NB4 (cell line): Measurements from ENCODE around the gene LYPD4.
A peak's percentile ranks its signal among the peaks of the same experiment; 100 is the strongest.

Experiments
- DNase-seq: peaks from one replicate; pipeline ENCODE4 v3.0.0; 2010; ENCODE audit warnings: low read depth
- H3K4me3 ChIP-seq: one replicate; pipeline ENCODE4 v1.5.1; 2011; ENCODE audit warnings: mild to moderate bottlenecking, low read depth, low read length, moderate library complexity
- CTCF ChIP-seq: IDR thresholded peaks from one replicate; pipeline ENCODE4 v1.5.1; 2012; ENCODE audit warnings: low read depth, low read length
- MAX ChIP-seq: IDR thresholded peaks from 2 replicates; pipeline ENCODE4 v1.6.1; 2011; ENCODE audit warnings: low read depth, low read length
- MYC ChIP-seq: IDR thresholded peaks from 2 replicates; pipeline ENCODE4 v1.6.1; 2011; ENCODE audit warnings: low read depth, low read length
- POLR2A ChIP-seq: IDR thresholded peaks from 2 replicates; pipeline ENCODE4 v1.6.1; 2011; ENCODE audit warnings: mild to moderate bottlenecking; ENCODE audit not compliant: insufficient read length; ENCODE audit errors: extremely low read depth

The LYPD4 gene

DNA sequence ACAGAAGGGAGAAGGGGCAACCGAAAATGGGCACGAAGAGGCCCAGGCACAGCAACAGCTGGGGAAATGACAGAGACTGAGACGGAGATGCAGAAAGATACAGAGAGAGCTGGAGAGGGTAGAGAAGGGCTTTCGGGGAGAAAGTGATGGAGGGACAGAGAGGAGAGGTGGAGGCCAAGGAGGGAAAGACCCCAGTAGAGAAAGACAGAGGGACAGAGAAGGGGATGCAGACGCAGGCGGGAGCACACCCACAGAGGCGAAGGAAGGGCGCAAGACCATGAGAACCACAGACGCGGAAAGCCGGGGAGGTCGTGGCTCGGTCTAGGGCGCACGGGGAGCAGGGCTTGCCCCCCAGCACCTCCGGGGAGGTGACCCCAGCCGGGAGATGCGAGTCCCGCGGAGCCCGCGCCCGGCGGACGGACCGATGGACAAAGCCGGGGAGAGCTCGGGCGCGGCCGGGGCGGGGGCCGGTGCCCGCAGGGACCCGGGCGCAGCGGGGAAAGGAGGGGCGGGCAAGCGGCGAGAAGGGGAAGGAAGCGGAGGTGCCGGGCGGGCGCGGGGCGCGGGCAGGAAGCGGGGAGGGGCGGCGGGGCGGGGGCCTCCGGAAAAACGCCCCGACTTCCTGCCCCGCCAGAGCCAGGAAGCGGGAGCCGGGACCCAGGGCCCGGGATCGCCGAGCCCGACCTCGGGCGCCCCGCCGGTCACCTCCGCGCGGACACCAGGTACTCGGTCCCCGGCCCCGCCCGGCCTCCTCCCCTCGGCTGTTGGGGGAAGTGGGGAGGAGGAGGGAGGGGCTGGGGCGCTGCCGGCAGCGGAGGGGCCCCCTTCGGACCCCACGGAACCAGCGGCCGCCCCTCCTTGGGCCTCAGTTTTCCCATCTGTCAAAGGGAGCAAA lies 38.3 kb upstream of the LYPD4 start, which contains the start of gene ARHGEF1:
Gene ARHGEF1, plus strand, starts transcription at position 617 of the 895 bp plus-strand sequence. CDS start 4,899 bp downstream, outside the sequence.
- no peak for TF ChIP-seq MYC
- no peak for TF ChIP-seq CTCF
- TF ChIP-seq MAX, result no peak
- TF ChIP-seq POLR2A, result no peak
- peak; percentile 69 for DNase-seq

DNA sequence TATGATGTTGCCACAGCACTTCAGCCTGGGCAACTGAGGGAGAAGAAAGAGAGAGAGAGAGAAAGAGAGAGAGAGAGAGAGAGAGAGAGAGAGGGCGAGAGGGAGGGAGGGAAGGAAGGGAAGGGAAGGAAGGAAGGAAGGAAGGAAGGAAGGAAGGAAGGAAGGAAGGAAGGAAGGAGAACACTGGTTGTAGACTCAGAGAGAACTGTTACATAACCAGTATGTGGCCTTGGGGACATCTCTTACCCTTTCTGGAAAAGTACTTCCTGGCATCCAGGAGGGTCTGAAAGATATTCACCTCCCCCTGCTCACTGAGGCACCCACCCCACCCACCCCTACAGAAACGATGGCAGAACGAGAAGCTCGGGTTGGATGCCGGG lies 35.8 kb upstream of the LYPD4 start:
- H3K4me3 ChIP-seq, result no peak overlapping the region
- no peak for TF ChIP-seq MYC
- no peak for TF ChIP-seq CTCF
- no peak for TF ChIP-seq MAX
- no peak for TF ChIP-seq POLR2A
- DNase-seq, result no peak

More for the DNA sequence above, 38.3 kb upstream of the LYPD4 start, which contains the start of gene ARHGEF1:
- H3K4me3 ChIP-seq, result peak within 1 kb of the TSS; percentile 91

GRCh38 chr19:41879670-41880328 lies 35.3 kb upstream of the LYPD4 start:
- no peak for TF ChIP-seq POLR2A
- no peak for TF ChIP-seq MAX
- TF ChIP-seq MYC, result no peak
- TF ChIP-seq CTCF, result no peak
- H3K4me3 ChIP-seq, result no peak overlapping the region
- no peak for DNase-seq

GRCh38 chr19:41879080-41879479 lies 34.6 kb upstream of the LYPD4 start:
- DNase-seq, result no peak
- H3K4me3 ChIP-seq, result no peak overlapping the region
- no peak for TF ChIP-seq MYC
- TF ChIP-seq MAX, result no peak
- no peak for TF ChIP-seq POLR2A
- no peak for TF ChIP-seq CTCF

- DNase-seq, result no peak
- TF ChIP-seq POLR2A, result no peak
- no peak for TF ChIP-seq MAX
- no peak for TF ChIP-seq CTCF
- TF ChIP-seq MYC, result no peak
- H3K4me3 ChIP-seq, result peak overlapping the region; percentile 11
Measured at GRCh38 chr19:41877916-41878905, 33.7 kb upstream of the LYPD4 start.
